ENCODE results near the gene COL17A1. TPM values are rescaled to one million over a fixed set of nuclear protein-coding genes. Genes with fewer than 3 reads are reported as not detected.

Gene COL17A1
- total and polyA plus RNA-seq, 9 donors = 0.08 to 43.8 (median 0.26) TPM

DNA sequence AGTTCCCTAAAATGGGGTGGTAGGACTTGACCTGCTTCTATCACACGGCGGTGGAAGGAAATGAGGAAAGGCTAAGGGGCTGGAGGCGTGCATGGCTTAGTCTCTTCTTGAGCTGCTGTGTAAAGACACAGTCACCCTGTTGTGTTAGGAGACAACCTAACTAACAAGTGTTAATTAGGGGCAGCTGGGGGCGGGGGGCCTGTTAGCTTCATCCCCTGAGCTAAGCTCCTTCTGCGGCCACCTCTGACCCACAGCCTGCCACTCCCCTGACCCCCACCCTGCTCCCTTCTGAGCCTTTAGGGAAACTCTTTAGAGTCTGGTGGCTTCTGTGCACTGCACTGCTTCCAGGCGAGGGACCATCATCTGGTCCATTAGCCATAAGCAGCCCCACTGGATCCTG lies 28.0 kb downstream of the COL17A1 start:
- no peaks in the 10 kb centered on the region for H3K36me3 ChIP-seq (ENCODE audit: control insufficient read depth, insufficient read depth, low read length)
- H3K4me1 ChIP-seq (ENCODE audit: control insufficient read depth, insufficient read depth, low read length) = no peaks in the 10 kb centered on the region
- H3K27ac ChIP-seq (ENCODE audit: low read length) = no peak overlapping the region
- no peak for DNase-seq
- no peaks in the 10 kb centered on the region for H3K27me3 ChIP-seq (ENCODE audit: control insufficient read depth, insufficient read depth, low read length)
- WGBS (ENCODE audit: insufficient coverage) = 52% methylated on average over 3 of the region's 6 CpGs
- H3K4me3 ChIP-seq (ENCODE audit: low read length) = no peak overlapping the region
- H3K9me3 ChIP-seq (replicated peaks; ENCODE audit: control insufficient read depth, low read depth, low read length) = no peaks in the 10 kb centered on the region

DNA sequence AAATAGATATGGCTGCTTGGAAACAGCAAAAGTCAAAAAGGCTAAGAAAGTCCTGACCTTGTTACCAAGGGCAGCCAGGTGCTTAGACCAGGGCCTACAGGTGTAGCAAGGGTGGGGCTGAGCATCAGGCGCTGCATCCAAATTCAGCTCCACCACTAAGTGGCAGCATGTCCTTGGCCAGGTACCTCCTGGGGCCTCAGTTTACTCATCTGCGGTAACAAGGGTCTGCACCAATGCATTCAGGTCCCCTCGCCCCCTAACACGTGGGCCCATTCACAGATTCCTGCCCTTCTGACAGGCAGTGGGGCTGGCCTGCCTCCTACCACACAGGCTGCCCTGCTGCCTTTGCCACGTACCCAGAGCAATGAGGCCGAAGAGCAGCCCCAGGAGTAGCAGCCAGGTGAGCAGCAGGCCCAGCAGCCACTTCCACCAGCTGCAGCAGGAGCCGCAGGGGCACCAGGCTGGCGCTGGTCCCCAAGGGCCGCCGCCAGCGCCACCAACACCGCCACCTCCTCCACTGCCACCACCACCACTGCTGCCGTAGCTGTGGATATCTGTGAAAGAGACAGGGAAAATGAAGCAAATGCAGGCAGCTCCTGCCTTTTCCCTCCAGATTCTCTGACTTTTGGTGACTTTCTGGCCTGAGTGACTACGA lies 28.9 kb downstream of the COL17A1 start:
- H3K4me1 ChIP-seq (ENCODE audit: control insufficient read depth, insufficient read depth, low read length) = no peaks in the 10 kb centered on the region
- no peaks in the 10 kb centered on the region for H3K9me3 ChIP-seq (replicated peaks; ENCODE audit: control insufficient read depth, low read depth, low read length)
- WGBS (ENCODE audit: insufficient coverage) = 88% methylated on average over 7 of the region's 14 CpGs
- no peak overlapping the region for H3K4me3 ChIP-seq (ENCODE audit: low read length)
- H3K27me3 ChIP-seq (ENCODE audit: control insufficient read depth, insufficient read depth, low read length) = no peaks in the 10 kb centered on the region
- no peak for DNase-seq
- no peaks in the 10 kb centered on the region for H3K36me3 ChIP-seq (ENCODE audit: control insufficient read depth, insufficient read depth, low read length)
- no peak overlapping the region for H3K27ac ChIP-seq (ENCODE audit: low read length)

DNA sequence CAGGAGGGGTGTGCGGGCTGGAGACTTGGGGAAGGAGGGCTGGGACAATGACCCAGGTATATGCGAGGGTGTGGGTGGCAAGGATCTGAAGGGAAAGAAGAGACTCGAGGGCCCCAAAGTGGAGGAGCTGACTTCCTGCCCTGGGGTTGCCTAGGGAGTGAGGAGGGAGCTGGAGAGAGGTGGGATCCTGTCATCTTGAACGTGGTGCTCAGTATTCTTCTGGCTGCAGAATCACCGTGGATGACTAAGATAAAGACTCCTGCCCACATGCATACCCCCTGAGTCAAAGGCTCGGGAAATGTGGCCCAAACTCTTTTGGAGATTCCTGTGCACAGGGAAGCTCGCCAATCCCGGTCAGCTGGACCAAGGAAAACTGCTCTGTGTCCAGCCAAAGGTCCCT lies 31.2 kb downstream of the COL17A1 start:
- Histone ChIP-seq H3K36me3 (ENCODE audit: control insufficient read depth, insufficient read depth, low read length) (no peaks in the 10 kb centered on the region), H3K27ac (ENCODE audit: low read length) (no peak overlapping the region), H3K4me3 (ENCODE audit: low read length) (no peak overlapping the region), H3K4me1 (ENCODE audit: control insufficient read depth, insufficient read depth, low read length) (no peaks in the 10 kb centered on the region), H3K9me3 (replicated peaks; ENCODE audit: control insufficient read depth, low read depth, low read length) (no peaks in the 10 kb centered on the region), H3K27me3 (ENCODE audit: control insufficient read depth, insufficient read depth, low read length) (no peaks in the 10 kb centered on the region)
- DNase-seq = no peak
- WGBS (ENCODE audit: insufficient coverage) = 85% methylated on average over 5 of the region's 8 CpGs

DNA sequence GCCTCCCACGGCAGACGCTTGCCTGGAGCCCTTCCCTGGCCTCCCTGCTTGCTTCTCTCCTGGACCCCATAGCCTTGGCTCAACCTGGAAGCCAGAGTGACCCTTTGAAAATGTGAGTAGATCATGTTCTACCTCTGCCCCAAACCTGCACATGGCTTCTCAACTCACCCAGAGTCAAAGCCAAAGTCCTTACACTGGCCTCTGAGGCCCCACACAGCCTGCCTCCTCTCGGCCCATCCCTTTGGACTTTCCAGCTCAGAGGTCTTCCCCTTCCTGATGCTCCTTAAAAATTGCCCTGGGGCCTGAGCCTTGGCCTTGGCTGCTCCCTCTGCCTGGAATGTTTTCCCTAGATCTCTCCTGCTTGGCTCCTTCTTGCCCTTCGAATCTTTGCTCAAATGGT lies 32.5 kb downstream of the COL17A1 start:
- H3K27ac ChIP-seq (ENCODE audit: low read length) = no peak overlapping the region
- H3K4me3 ChIP-seq (ENCODE audit: low read length) = no peak overlapping the region
- no peak for DNase-seq
- no peaks in the 10 kb centered on the region for H3K36me3 ChIP-seq (ENCODE audit: control insufficient read depth, insufficient read depth, low read length)
- WGBS (ENCODE audit: insufficient coverage) = 61% methylated on average over 2 of the region's 4 CpGs
- no peaks in the 10 kb centered on the region for H3K27me3 ChIP-seq (ENCODE audit: control insufficient read depth, insufficient read depth, low read length)
- H3K9me3 ChIP-seq (replicated peaks; ENCODE audit: control insufficient read depth, low read depth, low read length) = no peaks in the 10 kb centered on the region
- H3K4me1 ChIP-seq (ENCODE audit: control insufficient read depth, insufficient read depth, low read length) = no peaks in the 10 kb centered on the region

DNA sequence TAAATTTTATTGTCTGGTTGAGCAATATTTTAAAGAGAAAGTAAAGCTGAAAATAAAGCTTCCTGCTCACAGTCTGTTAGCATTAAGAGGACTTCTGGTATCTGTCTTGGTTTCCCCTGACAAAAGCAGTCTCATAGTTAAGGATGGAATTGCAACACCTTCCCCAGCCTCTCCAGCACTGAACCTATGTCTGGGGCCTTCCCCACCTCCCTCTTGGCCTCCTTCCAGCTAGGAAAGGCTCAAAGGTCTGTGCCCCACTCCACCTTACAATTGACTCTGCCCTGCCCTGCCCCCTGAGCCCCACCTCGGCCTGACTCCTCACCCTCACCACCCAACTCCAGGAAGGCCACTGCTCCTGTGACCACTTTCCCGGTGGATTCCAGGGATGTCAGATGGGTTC lies 33.2 kb downstream of the COL17A1 start:
- no peak overlapping the region for H3K27ac ChIP-seq (ENCODE audit: low read length)
- no peak for DNase-seq
- H3K27me3 ChIP-seq (ENCODE audit: control insufficient read depth, insufficient read depth, low read length) = no peaks in the 10 kb centered on the region
- WGBS (ENCODE audit: insufficient coverage) = 80% methylated on average over 1 of the region's 2 CpGs
- no peaks in the 10 kb centered on the region for H3K36me3 ChIP-seq (ENCODE audit: control insufficient read depth, insufficient read depth, low read length)
- no peaks in the 10 kb centered on the region for H3K9me3 ChIP-seq (replicated peaks; ENCODE audit: control insufficient read depth, low read depth, low read length)
- H3K4me1 ChIP-seq (ENCODE audit: control insufficient read depth, insufficient read depth, low read length) = no peaks in the 10 kb centered on the region
- H3K4me3 ChIP-seq (ENCODE audit: low read length) = no peak overlapping the region

DNA sequence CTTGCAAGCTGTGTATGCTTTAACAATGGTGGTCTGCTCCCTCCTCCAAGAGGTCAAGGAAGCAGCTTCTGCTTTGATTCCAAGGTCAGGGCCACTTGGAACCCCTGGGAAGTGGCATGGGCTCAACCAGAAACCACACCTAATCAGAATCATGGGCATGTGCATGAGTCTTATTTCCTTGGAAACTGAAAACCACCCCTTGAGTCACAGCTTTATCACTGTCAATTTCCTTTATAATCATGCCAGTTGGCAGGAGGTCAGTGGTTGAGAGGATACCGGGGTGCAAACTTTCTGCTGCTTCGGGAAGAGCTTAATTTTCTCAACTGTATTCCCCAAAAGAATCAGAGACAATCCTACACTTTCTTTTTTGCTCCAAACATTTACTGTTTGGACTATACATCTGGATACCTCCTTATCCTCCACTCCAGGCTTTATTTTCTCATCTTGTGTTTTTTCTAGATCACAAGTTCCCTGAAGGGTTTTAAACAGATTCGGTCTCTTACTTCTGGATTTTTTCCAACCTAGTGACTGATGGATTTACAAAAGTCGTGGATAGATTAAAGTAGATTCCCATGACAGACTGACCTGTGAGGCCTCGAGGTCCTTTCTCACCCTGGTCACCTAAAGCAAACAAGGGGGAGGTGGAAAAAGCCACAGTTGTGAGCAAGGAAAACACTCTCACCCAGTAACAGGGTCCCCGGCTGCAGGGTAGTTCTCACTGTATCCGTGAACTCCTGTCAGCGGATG lies 36.0 kb downstream of the COL17A1 start:
- no peaks in the 10 kb centered on the region for H3K9me3 ChIP-seq (replicated peaks; ENCODE audit: control insufficient read depth, low read depth, low read length)
- no peaks in the 10 kb centered on the region for H3K36me3 ChIP-seq (ENCODE audit: control insufficient read depth, insufficient read depth, low read length)
- H3K4me1 ChIP-seq (ENCODE audit: control insufficient read depth, insufficient read depth, low read length) = no peaks in the 10 kb centered on the region
- 6% methylated on average over 2 of the region's 8 CpGs for WGBS (ENCODE audit: insufficient coverage)
- no peak overlapping the region for H3K4me3 ChIP-seq (ENCODE audit: low read length)
- H3K27ac ChIP-seq (ENCODE audit: low read length) = no peak overlapping the region
- no peak for DNase-seq
- H3K27me3 ChIP-seq (ENCODE audit: control insufficient read depth, insufficient read depth, low read length) = no peaks in the 10 kb centered on the region

DNA sequence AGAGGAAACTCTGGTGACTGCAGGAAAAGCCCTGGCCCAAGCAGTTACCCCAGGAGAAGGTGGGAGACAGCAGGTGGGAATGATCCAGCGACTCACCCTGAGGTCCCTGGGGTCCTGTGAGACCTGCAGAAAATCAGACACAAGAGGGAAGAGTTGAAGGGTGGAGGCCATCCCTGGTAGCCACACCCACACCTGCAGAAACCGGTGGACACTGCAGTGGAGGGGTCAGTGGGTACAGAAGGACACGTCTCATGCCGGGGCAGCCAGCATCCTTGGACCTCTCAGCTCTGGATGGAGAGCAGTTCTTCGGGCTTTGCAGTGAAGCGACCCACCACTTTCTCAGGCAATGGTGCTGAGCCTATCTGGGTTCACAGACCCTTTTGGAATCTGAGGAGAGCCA lies 39.0 kb downstream of the COL17A1 start:
- H3K4me3 ChIP-seq (ENCODE audit: low read length) = no peak overlapping the region
- no peaks in the 10 kb centered on the region for H3K27me3 ChIP-seq (ENCODE audit: control insufficient read depth, insufficient read depth, low read length)
- WGBS (ENCODE audit: insufficient coverage) = 91% methylated on average over 5 of the region's 6 CpGs
- H3K36me3 ChIP-seq (ENCODE audit: control insufficient read depth, insufficient read depth, low read length) = no peaks in the 10 kb centered on the region
- DNase-seq = no peak
- H3K27ac ChIP-seq (ENCODE audit: low read length) = no peak overlapping the region
- H3K4me1 ChIP-seq (ENCODE audit: control insufficient read depth, insufficient read depth, low read length) = no peaks in the 10 kb centered on the region
- no peaks in the 10 kb centered on the region for H3K9me3 ChIP-seq (replicated peaks; ENCODE audit: control insufficient read depth, low read depth, low read length)

DNA sequence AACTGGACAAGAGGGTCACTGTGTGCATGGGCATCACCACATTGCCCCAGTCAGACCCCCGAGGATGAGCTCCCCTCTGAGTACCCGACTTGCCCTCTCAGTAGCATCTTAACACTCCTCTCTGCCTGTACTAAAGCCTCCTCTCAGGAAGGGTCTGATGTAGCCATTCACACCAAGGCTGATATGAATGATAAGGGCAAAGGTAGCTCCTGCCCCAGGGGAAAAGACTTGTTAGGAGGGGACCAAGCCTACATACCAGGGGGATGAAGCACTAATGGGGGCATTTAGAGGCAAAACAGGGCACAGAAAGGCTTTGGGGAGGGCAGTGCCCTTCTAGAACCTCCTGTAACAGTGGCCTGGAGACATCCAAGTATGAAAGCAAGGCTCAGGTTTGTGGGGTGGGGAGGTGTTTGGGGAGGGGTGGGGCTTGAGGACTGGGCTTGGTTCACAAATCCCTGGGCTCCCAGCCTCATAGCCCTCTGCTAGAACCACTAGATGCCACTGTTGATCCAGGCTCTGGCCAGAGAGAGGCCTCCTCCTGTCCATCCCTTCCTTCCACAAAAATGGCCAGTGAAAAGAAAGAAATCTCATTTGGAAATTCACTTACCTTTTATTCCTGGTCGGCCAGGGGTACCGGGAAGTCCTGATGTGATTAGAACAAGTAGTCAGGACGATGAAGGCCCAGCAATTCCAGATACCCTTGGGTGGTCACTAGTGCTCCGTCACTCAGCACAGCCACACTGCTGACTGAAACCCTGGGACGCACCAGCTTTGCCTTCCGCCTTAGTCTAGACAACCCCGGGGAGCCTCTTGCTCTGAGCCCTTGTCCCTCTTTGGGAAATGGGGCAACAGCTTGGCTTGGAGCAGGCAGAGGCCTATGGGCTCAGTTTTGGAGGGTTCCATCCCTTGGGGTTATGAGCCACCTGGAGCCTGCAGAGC lies 40.3 kb downstream of the COL17A1 start:
- H3K27ac ChIP-seq (ENCODE audit: low read length) = no peak overlapping the region
- H3K27me3 ChIP-seq (ENCODE audit: control insufficient read depth, insufficient read depth, low read length) = no peaks in the 10 kb centered on the region
- H3K36me3 ChIP-seq (ENCODE audit: control insufficient read depth, insufficient read depth, low read length) = no peaks in the 10 kb centered on the region
- peak; percentile 29 for DNase-seq
- H3K4me1 ChIP-seq (ENCODE audit: control insufficient read depth, insufficient read depth, low read length) = no peaks in the 10 kb centered on the region
- H3K4me3 ChIP-seq (ENCODE audit: low read length) = no peak overlapping the region
- 53% methylated on average over 7 of the region's 9 CpGs for WGBS (ENCODE audit: insufficient coverage)
- no peaks in the 10 kb centered on the region for H3K9me3 ChIP-seq (replicated peaks; ENCODE audit: control insufficient read depth, low read depth, low read length)

DNA sequence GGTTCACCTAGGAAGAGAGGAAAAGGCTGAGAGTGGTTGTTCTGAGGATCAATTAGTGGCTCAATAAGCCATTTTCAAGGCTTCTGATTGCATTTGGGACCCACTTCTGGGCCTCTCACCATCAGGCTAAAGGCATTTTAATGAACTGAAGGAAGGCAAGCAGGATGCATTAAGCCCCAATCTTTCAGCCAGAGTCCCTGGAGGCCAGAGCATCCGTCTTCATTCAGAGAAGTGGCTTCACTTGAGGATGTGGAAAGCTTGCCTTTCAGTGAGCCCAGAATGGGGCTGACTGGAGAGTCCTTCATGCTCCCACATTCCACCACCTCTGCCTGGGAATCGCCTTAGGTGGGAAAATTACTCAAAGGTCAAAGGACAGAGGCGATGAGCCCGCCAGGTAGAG lies 41.8 kb downstream of the COL17A1 start:
- Histone ChIP-seq H3K27me3 (ENCODE audit: control insufficient read depth, insufficient read depth, low read length) (no peaks in the 10 kb centered on the region), H3K9me3 (replicated peaks; ENCODE audit: control insufficient read depth, low read depth, low read length) (no peaks in the 10 kb centered on the region), H3K4me1 (ENCODE audit: control insufficient read depth, insufficient read depth, low read length) (no peaks in the 10 kb centered on the region), H3K4me3 (ENCODE audit: low read length) (no peak overlapping the region), H3K27ac (ENCODE audit: low read length) (no peak overlapping the region), H3K36me3 (ENCODE audit: control insufficient read depth, insufficient read depth, low read length) (no peaks in the 10 kb centered on the region)
- no peak for DNase-seq
- 68% methylated on average over 3 of the region's 4 CpGs for WGBS (ENCODE audit: insufficient coverage)

DNA sequence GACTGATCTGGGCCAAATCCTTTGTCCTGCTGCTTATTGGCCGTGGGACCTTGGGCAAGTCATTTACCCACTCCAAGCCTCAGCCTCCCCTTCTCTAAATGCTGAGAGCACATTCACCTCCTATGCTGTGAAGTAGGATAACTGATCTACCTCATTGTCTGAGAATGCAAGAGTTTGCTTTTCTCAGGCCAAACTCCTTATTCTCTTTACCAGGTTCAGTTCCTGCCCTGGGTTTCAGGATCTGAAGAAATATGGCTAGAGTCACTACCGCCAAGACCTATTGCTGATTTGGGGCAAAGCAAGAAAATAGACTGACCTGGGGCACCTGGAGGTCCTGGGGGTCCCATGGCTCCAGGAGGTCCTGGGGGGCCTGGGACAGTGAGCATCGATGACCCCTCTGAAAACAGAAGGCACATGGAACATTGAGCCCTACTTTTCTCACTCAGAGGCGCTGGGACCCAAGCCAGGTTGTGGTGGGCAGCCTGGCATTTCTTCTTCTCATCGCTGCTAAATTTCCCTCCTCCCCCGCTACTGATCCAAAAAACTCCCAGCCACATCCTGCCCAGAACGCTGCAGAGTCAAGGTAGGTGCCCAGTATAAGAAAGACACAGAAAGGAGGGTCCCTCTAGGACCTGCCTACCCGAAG lies 42.4 kb downstream of the COL17A1 start:
- 92% methylated on average over 4 of the region's 8 CpGs for WGBS (ENCODE audit: insufficient coverage)
- no peak for DNase-seq

More for the DNA sequence above, 42.4 kb downstream of the COL17A1 start:
- H3K27ac ChIP-seq (ENCODE audit: low read length) = no peak overlapping the region
- H3K36me3 ChIP-seq (ENCODE audit: control insufficient read depth, insufficient read depth, low read length) = no peaks in the 10 kb centered on the region
- no peak overlapping the region for H3K4me3 ChIP-seq (ENCODE audit: low read length)
- no peaks in the 10 kb centered on the region for H3K27me3 ChIP-seq (ENCODE audit: control insufficient read depth, insufficient read depth, low read length)
- H3K4me1 ChIP-seq (ENCODE audit: control insufficient read depth, insufficient read depth, low read length) = no peaks in the 10 kb centered on the region
- no peaks in the 10 kb centered on the region for H3K9me3 ChIP-seq (replicated peaks; ENCODE audit: control insufficient read depth, low read depth, low read length)

Measured in muscle of leg (tissue), 11 donors.